SK-N-SH (cell line): Measurements from ENCODE around the gene NUP88. TPM values are rescaled to one million over a fixed set of nuclear protein-coding genes. Genes with fewer than 3 reads are reported as not detected.

ENCODE experiments used
- CTCF ChIA-PET: fragments of 300-600, 350-600 bp; formaldehyde crosslinking; extraction: SDS; loops from one replicate; lab custom pipeline; 2021; lab: Yijun Ruan, JAX
- POLR2A ChIA-PET: fragments of 350-600 bp; sonication (Branson Sonifier 250); formaldehyde crosslinking; extraction: SDS; loops from one replicate; lab custom pipeline; 2020; ENCODE audit warnings: antibody characterized with exemption, inconsistent platforms; lab: Yijun Ruan, JAX
- DNase-seq: peaks from one replicate; pipeline ENCODE4 v3.0.0; 2012
- H2AFZ ChIP-seq: fragments of 200-600 bp; sonication (generic); 2 replicates; pipeline ENCODE4 v1.8.1; 2016; ENCODE audit warnings: antibody characterized with exemption, mild to moderate bottlenecking, low read depth
- H3F3A ChIP-seq: fragments of 200-600 bp; sonication (generic); replicated peaks from 2 replicates; pipeline ENCODE3; 2016; ENCODE audit warnings: antibody characterized with exemption, mild to moderate bottlenecking; ENCODE audit not compliant: insufficient read depth
- H3K27ac ChIP-seq, 2 experiments: fragments of 200-500 bp in 1 of 2; fragments of 200-600 bp in 1 of 2; sonication (Bioruptor generic) in 1 of 2; sonication (generic), shearing (Covaris generic) in 1 of 2; 2 replicates each; pipeline versions ENCODE4 v1.5.1 to v1.6.1; 2014 to 2016; ENCODE audit warnings: low read depth in 2 of 2, inconsistent platforms in 1 of 2, low read length in 1 of 2, mild to moderate bottlenecking in 1 of 2, mixed read lengths in 1 of 2
- H3K27me3 ChIP-seq: fragments of 200-600 bp; sonication (generic), shearing (Covaris generic); 2 replicates; pipeline ENCODE4 v1.6.1; 2016; ENCODE audit warnings: mixed run types; ENCODE audit not compliant: insufficient read depth
- H3K36me3 ChIP-seq, 2 experiments: fragments of 200-500 bp in 1 of 2; fragments of 200-600 bp in 1 of 2; sonication (Bioruptor generic) in 1 of 2; sonication (generic) in 1 of 2; replicated peaks in 1 of 2; 2 replicates each; pipeline versions ENCODE3 to v1.5.1; 2014 to 2016; ENCODE audit warnings: low read length in 1 of 2, mild to moderate bottlenecking in 1 of 2; ENCODE audit not compliant: insufficient read depth in 2 of 2, control insufficient read depth in 1 of 2
- H3K4me1 ChIP-seq, 2 experiments: fragments of 200-500 bp in 1 of 2; fragments of 200-600 bp in 1 of 2; sonication (Bioruptor generic) in 1 of 2; sonication (generic), shearing (Covaris generic) in 1 of 2; 2 replicates each; pipeline versions ENCODE4 v1.5.1 to v1.6.1; 2014 to 2016; ENCODE audit warnings: low read depth in 1 of 2, low read length in 1 of 2, mixed run types in 1 of 2; ENCODE audit not compliant: insufficient read depth in 2 of 2, control insufficient read depth in 1 of 2
- H3K4me2 ChIP-seq: fragments of 200-600 bp; sonication (generic), shearing (Covaris generic); 2 replicates; pipeline ENCODE4 v1.6.1; 2017; ENCODE audit warnings: mixed run types
- H3K4me3 ChIP-seq, 2 experiments: fragments of 200-500 bp in 1 of 2; fragments of 200-600 bp in 1 of 2; sonication (Bioruptor generic) in 1 of 2; sonication (generic), shearing (Covaris generic) in 1 of 2; 2 replicates each; pipeline versions ENCODE4 v1.5.1 to v1.8.1; 2014 to 2016; ENCODE audit warnings: low read depth in 2 of 2, inconsistent platforms in 1 of 2, low read length in 1 of 2, mild to moderate bottlenecking in 1 of 2, mixed read lengths in 1 of 2, moderate library complexity in 1 of 2
- H3K79me2 ChIP-seq: fragments of 200-600 bp; sonication (generic); 2 replicates; pipeline ENCODE4 v1.8.1; 2017; ENCODE audit warnings: mild to moderate bottlenecking; ENCODE audit not compliant: insufficient read depth
- H3K9ac ChIP-seq: fragments of 200-600 bp; sonication (generic); 2 replicates; pipeline ENCODE4 v1.6.1; 2017; ENCODE audit warnings: mixed run types
- H3K9me2 ChIP-seq: fragments of 200-600 bp; sonication (generic); 2 replicates; pipeline ENCODE4 v1.6.1; 2017; ENCODE audit warnings: mixed run types
- H3K9me3 ChIP-seq: fragments of 200-600 bp; sonication (generic); 2 replicates; pipeline ENCODE4 v1.6.1; 2017; ENCODE audit warnings: mixed run types, mild to moderate bottlenecking, moderate library complexity
- H4K20me1 ChIP-seq: fragments of 200-600 bp; sonication (generic); 2 replicates; pipeline ENCODE4 v1.6.1; 2017; ENCODE audit warnings: mild to moderate bottlenecking, mixed run types; ENCODE audit not compliant: insufficient read depth
- ELF1 ChIP-seq: IDR thresholded peaks from 2 replicates; pipeline ENCODE4 v1.4.0; 2012
- EP300 ChIP-seq, 2 experiments: IDR thresholded peaks; 2 replicates each; pipeline versions ENCODE4 v1.4.0 to v1.6.1; 2012; ENCODE audit warnings: borderline replicate concordance in 1 of 2, low read depth in 1 of 2, low read length in 1 of 2
- EZH2phosphoT487 ChIP-seq: fragments of 200-600 bp; sonication (generic); IDR thresholded peaks from 2 replicates; pipeline ENCODE4 v1.6.1; 2017; ENCODE audit warnings: low read depth, mixed run types, mild to moderate bottlenecking, antibody characterized with exemption, moderate library complexity, borderline replicate concordance
- FOSL2 ChIP-seq: IDR thresholded peaks from 2 replicates; pipeline ENCODE4 v1.4.0; 2012; ENCODE audit warnings: low read depth, mild to moderate bottlenecking, moderate library complexity, borderline replicate concordance
- FOXJ3 ChIP-seq: sonication (generic); formaldehyde crosslinking; IDR thresholded peaks from 2 replicates; pipeline ENCODE4 v1.5.1; 2020; ENCODE audit warnings: mild to moderate bottlenecking, missing genetic modification reagents
- FOXM1 ChIP-seq: IDR thresholded peaks from 2 replicates; pipeline ENCODE4 v1.4.0; 2012; ENCODE audit warnings: low read depth, mild to moderate bottlenecking
- GATA2 ChIP-seq: sonication (generic); formaldehyde crosslinking; IDR thresholded peaks from 2 replicates; pipeline ENCODE4 v1.5.0; 2020; ENCODE audit warnings: mild to moderate bottlenecking, missing genetic modification reagents
- JUND ChIP-seq: IDR thresholded peaks from 2 replicates; pipeline ENCODE4 v1.4.0; 2012
- MEF2A ChIP-seq: IDR thresholded peaks from 2 replicates; pipeline ENCODE4 v1.4.0; 2012; ENCODE audit warnings: low read depth, borderline replicate concordance
- MXI1 ChIP-seq: IDR thresholded peaks from 2 replicates; pipeline ENCODE4 v1.6.1; 2012; ENCODE audit warnings: mild to moderate bottlenecking, low read depth, low read length, improper control_type of control experiment
- NFIC ChIP-seq: IDR thresholded peaks from 2 replicates; pipeline ENCODE4 v1.4.0; 2012; ENCODE audit warnings: borderline replicate concordance
- RAD21 ChIP-seq: IDR thresholded peaks from 2 replicates; pipeline ENCODE4 v1.6.1; 2012; ENCODE audit warnings: mild to moderate bottlenecking, low read length
- RCOR1 ChIP-seq: fragments of 150-350 bp; IDR thresholded peaks from 2 replicates; pipeline ENCODE4 v1.6.1; 2017; ENCODE audit warnings: antibody characterized with exemption, low read length
- RFX5 ChIP-seq: IDR thresholded peaks from 2 replicates; pipeline ENCODE4 v1.6.1; 2012; ENCODE audit warnings: mild to moderate bottlenecking, improper control_type of control experiment, low read length
- SMC3 ChIP-seq: IDR thresholded peaks from 2 replicates; pipeline ENCODE4 v1.6.1; 2012; ENCODE audit warnings: low read depth, low read length, improper control_type of control experiment
- TAF1 ChIP-seq: IDR thresholded peaks from 2 replicates; pipeline ENCODE4 v1.6.1; 2012; ENCODE audit warnings: low read depth, mild to moderate bottlenecking, low read length, moderate library complexity, borderline replicate concordance
- TEAD4 ChIP-seq: IDR thresholded peaks from 2 replicates; pipeline ENCODE4 v1.4.0; 2012; ENCODE audit warnings: mild to moderate bottlenecking, borderline replicate concordance; ENCODE audit not compliant: insufficient read depth
- WGBS: methylation state at CpG from one replicate; pipeline ENCODE4 v1.1.6; 2017; ENCODE audit warnings: low lambda C conversion rate; 5-methylcytosine and 5-hydroxymethylcytosine counted together
- polyA plus RNA-seq, 3 experiments: library from polyadenylated mRNA; depleted of rRNA; stranded (reverse); fragments of >200 nt; gene quantifications; 2 replicates each; pipeline ENCODE4 v1.2.3, GENCODE V29; 2012
- TF ChIP-seq, protein P1 (sequence below): fragments of 200-600 bp; sonication (generic); IDR thresholded peaks from 2 replicates; pipeline ENCODE4 v1.6.1; 2017; ENCODE audit warnings: antibody characterized with exemption, mild to moderate bottlenecking, moderate library complexity
- TF ChIP-seq, protein P2 (sequence below): fragments of 150-350 bp; IDR thresholded peaks from 2 replicates; pipeline ENCODE4 v1.6.1; 2017; ENCODE audit warnings: antibody characterized with exemption, low read length, low read depth, borderline replicate concordance

Gene NUP88
- polyA plus RNA-seq, 1 of the 3 experiments (the other 2 are of a cell fraction) = 54.1 TPM

DNA sequence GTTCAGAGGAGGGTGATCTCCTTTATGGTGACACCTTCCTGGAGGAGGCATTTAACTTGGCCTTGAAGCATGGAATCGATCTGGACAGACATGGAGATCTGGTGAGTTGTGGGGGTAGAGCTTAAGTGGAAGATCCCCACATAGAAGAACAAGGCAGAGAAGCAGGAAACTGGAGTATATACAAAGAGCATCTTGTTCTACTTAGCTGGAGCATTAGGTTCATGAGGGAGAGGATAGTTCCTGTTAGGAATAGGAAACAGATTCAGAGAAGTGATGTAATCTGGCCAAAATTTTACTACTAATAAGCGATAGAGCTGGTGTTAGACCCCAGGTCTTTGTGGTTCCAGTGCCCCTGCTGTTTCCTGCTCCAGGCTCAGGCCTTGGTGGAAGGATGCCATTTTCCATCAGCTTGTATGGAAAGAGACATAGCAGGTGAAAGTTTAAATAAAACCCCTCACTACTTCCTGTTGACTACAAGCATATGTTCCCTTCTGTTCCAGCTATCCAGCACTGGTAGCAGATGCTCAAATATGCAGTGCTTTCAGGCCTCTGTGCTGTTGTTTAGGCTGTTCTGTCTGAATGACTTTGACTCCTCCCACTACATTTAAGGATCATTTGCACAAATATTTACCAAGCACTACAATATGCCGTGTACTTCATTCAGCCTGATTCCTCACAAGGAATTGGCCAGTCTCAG lies 9.9 kb upstream of the NUP88 start (continued):
- no peak for TF ChIP-seq FOXM1

GRCh38 chr17:5425826-5426225 lies 6.4 kb upstream of the NUP88 start:
- Histone ChIP-seq H4K20me1 (no peaks in the 10 kb centered on the region), H3K4me3 (no peak overlapping the region), H2AFZ (no peak overlapping the region), H3K27ac (no peak overlapping the region), H3K27me3 (no peaks in the 10 kb centered on the region), H3K36me3 (peaks cover 75% of the 10 kb centered on the region in 2 experiments), H3K4me2 (no peak overlapping the region), H3K79me2 (peaks cover 30% of the 10 kb centered on the region), H3F3A (no peaks in the 10 kb centered on the region), H3K9me3 (no peaks in the 10 kb centered on the region), H3K4me1 (peaks cover 5 to 16% of the 10 kb centered on the region in 2 experiments), H3K9ac (no peak overlapping the region), H3K9me2 (no peaks in the 10 kb centered on the region)
- no peak for DNase-seq
- TF ChIP-seq GATA2 (CRISPR knock-in tag) (no peak), FOXJ3 (CRISPR knock-in tag) (no peak), RAD21 (no peak), MXI1 (no peak), TEAD4 (no peak), NFIC (no peak), JUND (no peak), EP300 (IDR thresholded peaks at IDR 0.05; ENCODE audit: borderline replicate concordance in 1 of 2, low read depth in 1 of 2, low read length in 1 of 2) (no peak), RFX5 (no peak), SMC3 (no peak), MEF2A (no peak), RCOR1 (no peak), EZH2phosphoT487 (no peak), ELF1 (no peak), FOSL2 (no peak), TAF1 (no peak)
- TF ChIP-seq, protein P1, sequence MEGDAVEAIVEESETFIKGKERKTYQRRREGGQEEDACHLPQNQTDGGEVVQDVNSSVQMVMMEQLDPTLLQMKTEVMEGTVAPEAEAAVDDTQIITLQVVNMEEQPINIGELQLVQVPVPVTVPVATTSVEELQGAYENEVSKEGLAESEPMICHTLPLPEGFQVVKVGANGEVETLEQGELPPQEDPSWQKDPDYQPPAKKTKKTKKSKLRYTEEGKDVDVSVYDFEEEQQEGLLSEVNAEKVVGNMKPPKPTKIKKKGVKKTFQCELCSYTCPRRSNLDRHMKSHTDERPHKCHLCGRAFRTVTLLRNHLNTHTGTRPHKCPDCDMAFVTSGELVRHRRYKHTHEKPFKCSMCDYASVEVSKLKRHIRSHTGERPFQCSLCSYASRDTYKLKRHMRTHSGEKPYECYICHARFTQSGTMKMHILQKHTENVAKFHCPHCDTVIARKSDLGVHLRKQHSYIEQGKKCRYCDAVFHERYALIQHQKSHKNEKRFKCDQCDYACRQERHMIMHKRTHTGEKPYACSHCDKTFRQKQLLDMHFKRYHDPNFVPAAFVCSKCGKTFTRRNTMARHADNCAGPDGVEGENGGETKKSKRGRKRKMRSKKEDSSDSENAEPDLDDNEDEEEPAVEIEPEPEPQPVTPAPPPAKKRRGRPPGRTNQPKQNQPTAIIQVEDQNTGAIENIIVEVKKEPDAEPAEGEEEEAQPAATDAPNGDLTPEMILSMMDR = no peak
- TF ChIP-seq, protein P2, sequence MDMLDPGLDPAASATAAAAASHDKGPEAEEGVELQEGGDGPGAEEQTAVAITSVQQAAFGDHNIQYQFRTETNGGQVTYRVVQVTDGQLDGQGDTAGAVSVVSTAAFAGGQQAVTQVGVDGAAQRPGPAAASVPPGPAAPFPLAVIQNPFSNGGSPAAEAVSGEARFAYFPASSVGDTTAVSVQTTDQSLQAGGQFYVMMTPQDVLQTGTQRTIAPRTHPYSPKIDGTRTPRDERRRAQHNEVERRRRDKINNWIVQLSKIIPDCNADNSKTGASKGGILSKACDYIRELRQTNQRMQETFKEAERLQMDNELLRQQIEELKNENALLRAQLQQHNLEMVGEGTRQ = no peak
- ChIA-PET CTCF (interaction anchor here (9.4 kb wide), 1 partner anchor 13 kb away, joined by 84 read pairs; the partner anchor contains the start of gene C1QBP), POLR2A (no interaction called here)
- WGBS = 88% methylated on average over 3 of the region's 3 CpGs
